GM21423 (cell line): ENCODE data around the gene PPIF.

Experiments used
- ATAC-seq: cut with Tn5 transposase; IDR thresholded peaks from one replicate; pipeline ENCODE4 v1.9.1; 2021; ENCODE audit warnings: mild to moderate bottlenecking, moderate library complexity; ENCODE audit not compliant: unreplicated experiment

PPIF gene

GRCh38 chr10:79347894-79348639 lies 798 bp downstream of the PPIF start:
- ATAC-seq: peak; percentile 62

- no peak for ATAC-seq
Measured at GRCh38 chr10:79348640-79348988, 1.3 kb downstream of the PPIF start.

GRCh38 chr10:79349072-79349491 lies 1.8 kb downstream of the PPIF start:
- no peak for ATAC-seq

- ATAC-seq: no peak
Measured at GRCh38 chr10:79349766-79350406, 2.6 kb downstream of the PPIF start.

GRCh38 chr10:79350407-79351154 lies 3.3 kb downstream of the PPIF start:
- no peak for ATAC-seq

- no peak for ATAC-seq
Measured at GRCh38 chr10:79351332-79351731, 4.1 kb downstream of the PPIF start.

GRCh38 chr10:79352035-79352877 lies 5.0 kb downstream of the PPIF start:
- no peak for ATAC-seq

GRCh38 chr10:79353000-79353406 lies 5.7 kb downstream of the PPIF start:
- no peak for ATAC-seq

- ATAC-seq: no peak
Measured at GRCh38 chr10:79353726-79354125, 6.5 kb downstream of the PPIF start.

GRCh38 chr10:79354141-79354540 lies 6.9 kb downstream of the PPIF start:
- peak; percentile 54 for ATAC-seq

GRCh38 chr10:79354615-79355014 lies 7.3 kb downstream of the PPIF start:
- ATAC-seq: no peak

- no peak for ATAC-seq
Measured at GRCh38 chr10:79355420-79356017, 8.2 kb downstream of the PPIF start.

GRCh38 chr10:79356104-79356503 lies 8.8 kb downstream of the PPIF start:
- ATAC-seq: no peak

GRCh38 chr10:79357180-79357579 lies 9.9 kb downstream of the PPIF start:
- ATAC-seq: no peak

GRCh38 chr10:79358811-79359210 lies 11.5 kb downstream of the PPIF start:
- no peak for ATAC-seq

- no peak for ATAC-seq
Measured at GRCh38 chr10:79359816-79360498, 12.7 kb downstream of the PPIF start.

- ATAC-seq: no peak
Measured at GRCh38 chr10:79360499-79361342, 13.5 kb downstream of the PPIF start.

GRCh38 chr10:79361726-79362397 lies 14.6 kb downstream of the PPIF start:
- ATAC-seq: no peak
